SIG-M5 treated with dmso at 0.1 percent for 504 hours (cell line): ENCODE measurements around the gene ATAD3B.
"Not testable (repeated sequence)": the region's sequence is repeated elsewhere in the genome, so short reads cannot be mapped to it uniquely, and the experiment has no call there.

Experiments used
- DNase-seq: peaks from one replicate; lab custom pipeline; 2025; ENCODE audit not compliant: unreplicated experiment; lab: John Stamatoyannopoulos, UW

The ATAD3B gene

GRCh38 chr1:1529936-1530335 is 58.4 kb downstream of the ATAD3B start:
- no peak for DNase-seq

GRCh38 chr1:1531947-1532346 is 60.4 kb downstream of the ATAD3B start:
- DNase-seq: no peak

DNA sequence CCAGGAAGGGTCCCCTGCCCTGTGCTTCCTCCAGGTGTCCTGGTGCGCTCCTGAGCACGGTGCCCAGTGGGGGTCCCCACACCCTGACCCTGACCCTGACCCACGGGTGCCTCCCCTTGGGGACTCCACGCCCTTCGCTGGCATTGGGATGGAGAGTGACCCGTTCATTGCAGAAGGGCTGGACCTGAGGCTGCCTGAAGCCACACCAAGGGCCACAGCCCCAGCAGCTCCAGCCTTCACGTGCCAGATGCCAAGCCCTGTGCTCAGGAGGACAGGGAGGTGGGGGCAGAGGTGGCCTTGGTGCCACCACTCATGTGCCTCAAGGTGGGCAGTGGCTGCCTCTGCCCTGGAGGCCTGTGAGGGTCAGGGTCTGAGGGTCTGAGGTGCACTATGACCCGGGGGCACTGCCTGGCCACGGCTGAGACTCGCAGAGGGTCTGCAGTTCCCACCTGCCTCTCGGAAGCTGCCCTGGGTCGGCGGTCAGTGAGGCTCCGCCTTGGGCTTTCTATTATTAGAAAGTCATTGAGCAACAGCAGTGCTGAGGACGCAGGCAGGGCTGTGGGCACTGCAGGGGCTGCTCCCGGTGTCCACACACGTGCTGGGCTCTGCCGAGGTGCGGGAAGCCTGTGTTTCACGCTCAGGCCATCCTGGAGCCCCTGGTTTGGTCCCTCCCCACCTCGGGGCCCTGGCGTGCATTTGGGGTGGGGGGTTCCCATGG is 61.8 kb downstream of the ATAD3B start:
- DNase-seq: not testable (repeated sequence)

DNA sequence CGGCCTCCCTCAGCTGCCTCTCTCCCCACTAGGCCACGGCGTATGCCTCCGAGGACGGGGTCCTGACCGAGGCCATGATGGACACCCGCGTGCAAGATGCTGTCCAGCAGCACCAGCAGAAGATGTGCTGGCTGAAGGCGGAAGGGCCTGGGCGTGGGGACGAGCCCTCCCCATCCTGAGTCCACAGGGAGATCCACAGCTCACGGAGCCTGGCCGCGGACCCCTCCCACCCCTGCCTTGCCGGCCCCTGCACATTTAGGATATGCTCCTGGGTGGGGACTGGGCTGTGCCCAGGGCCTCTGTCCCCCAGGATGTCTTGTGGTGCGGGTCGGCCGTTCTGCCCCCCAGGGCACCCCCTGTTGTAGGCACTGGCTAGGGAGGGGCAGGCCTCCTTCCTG is 62.3 kb downstream of the ATAD3B start:
- not testable (repeated sequence) for DNase-seq

GRCh38 chr1:1534401-1535154 is 63.0 kb downstream of the ATAD3B start:
- no peak for DNase-seq

DNA sequence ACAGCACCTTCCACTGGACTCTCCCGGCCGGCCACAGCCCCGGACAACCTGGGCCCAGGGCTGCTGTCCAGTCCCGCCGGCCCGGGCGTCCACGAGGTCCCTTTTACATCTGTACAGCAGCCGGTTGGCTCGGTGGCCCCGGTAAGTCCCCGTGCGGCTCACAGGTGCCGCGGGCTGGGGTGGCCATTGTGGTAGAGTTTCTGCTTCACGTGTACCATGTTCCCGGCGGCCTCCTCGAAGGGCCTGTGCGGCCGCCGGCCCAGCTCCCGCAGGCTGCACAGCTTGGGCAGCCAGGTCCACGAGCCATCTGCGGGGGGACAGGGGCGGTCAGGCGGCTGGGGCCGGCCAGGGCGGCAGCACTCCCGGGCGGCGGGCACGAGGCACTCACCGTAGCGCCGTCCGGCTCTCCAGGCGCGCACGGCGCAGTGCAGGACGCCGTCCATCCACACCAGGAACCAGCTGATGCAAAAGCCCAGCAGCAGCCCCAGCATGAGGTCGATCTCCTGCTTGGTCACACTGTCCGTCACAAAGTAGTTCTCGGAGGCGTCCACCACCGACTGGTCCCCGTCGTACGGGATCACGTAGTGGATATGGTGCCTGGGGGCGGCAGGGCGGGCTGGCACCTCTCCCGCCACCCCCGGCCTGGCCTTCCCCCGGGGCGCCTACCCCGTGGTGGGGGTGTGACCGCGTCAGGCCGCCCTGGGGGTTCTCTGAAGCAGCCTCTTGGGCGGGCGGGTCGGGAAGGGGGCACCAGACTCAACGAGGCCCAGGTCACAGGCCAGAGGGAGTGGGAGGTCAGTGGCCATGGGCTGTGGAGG is 63.8 kb downstream of the ATAD3B start:
- DNase-seq: no peak

GRCh38 chr1:1536019-1536937 is 64.7 kb downstream of the ATAD3B start:
- no peak for DNase-seq

DNA sequence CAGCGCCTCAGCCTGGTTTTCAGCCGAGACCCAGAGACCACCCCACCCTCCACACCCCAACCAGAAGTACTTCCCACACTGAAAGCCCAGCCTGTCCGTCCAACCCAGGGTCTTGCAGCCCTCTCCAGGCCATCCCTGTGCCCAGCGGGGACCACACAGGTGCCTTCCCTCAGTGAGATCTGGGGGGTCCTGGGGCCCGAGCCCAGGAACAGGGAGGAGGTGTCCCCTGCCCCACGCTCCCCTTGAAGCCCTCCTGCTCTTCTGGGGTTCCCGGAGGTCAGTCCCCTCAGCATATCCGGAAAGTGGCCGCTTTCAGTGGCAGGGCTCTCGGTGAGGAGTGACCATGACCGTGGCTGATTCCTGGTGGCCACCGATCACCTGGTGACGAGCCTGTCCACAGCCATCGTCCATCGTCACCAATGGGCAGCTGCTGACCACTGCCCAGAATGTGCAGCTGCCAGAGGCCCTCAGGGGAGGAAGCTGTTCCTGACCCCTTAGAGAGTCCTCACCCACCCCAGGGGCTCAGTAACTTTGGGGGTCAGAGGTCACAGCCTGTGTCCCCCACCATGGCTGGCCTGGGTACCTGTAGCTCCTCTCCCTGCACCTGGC is 65.5 kb downstream of the ATAD3B start:
- DNase-seq: no peak

GRCh38 chr1:1537626-1538250 is 66.2 kb downstream of the ATAD3B start:
- DNase-seq: no peak

- no peak for DNase-seq
Measured at GRCh38 chr1:1538334-1538733, 66.8 kb downstream of the ATAD3B start.

DNA sequence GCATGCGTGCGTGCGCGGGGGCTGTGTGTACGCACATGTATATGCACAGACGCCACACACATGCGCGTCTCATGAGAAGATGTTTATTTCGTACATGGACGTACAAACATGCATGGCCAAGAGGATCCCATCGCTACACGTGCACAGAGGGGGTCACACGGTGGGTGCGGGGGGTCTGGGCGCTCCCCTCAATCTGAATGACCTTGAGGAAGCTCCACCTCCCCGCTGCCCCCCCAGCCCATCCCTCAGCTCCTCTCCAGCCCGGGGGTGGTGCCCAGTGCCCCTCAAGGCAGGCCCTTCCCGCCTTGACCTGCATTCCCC is 67.4 kb downstream of the ATAD3B start:
- DNase-seq: no peak

GRCh38 chr1:1539310-1540089 is 67.9 kb downstream of the ATAD3B start:
- DNase-seq: no peak

DNA sequence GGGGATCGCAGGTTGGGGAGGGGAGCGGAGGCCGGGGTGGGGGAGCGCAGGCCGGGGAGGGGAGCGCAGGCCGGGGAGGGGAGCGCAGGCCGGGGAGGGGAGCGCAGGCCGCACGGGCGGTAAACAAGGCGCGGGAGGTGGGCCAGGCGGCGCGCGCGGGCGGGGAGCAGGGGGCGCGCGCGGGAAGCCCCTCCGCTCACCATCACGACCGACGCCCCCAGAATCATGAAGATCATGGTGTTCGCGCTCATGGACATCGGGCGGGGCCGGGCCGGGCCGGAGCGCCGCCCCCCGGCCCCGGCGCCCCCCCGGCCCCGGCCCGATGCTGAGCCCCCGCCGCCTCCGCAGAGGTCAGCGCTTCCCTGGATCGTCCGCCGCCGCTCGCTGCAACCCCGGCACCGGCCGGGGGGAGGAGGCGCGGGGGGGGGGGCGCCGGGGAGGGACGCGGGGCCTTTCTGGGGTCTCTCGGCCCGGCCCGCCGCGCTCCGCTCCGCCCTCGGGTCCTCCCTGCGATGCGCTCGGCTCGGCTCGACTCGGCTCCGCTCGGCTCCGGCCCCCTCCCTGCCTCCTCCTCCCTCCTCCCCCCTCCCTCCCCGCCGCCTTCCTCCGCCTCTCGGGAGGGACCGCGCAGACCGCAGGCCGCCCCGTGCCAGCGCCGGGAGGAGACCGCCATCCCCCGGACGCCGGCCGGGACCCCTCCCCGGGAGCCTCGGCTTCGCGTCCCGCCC is 68.7 kb downstream of the ATAD3B start, which contains the start of gene TMEM240:
Gene TMEM240 (minus strand): TSS at position 535 of the 728 bp plus-strand sequence. CDS start 278 bp downstream, at position 257.
- DNase-seq: no peak

DNA sequence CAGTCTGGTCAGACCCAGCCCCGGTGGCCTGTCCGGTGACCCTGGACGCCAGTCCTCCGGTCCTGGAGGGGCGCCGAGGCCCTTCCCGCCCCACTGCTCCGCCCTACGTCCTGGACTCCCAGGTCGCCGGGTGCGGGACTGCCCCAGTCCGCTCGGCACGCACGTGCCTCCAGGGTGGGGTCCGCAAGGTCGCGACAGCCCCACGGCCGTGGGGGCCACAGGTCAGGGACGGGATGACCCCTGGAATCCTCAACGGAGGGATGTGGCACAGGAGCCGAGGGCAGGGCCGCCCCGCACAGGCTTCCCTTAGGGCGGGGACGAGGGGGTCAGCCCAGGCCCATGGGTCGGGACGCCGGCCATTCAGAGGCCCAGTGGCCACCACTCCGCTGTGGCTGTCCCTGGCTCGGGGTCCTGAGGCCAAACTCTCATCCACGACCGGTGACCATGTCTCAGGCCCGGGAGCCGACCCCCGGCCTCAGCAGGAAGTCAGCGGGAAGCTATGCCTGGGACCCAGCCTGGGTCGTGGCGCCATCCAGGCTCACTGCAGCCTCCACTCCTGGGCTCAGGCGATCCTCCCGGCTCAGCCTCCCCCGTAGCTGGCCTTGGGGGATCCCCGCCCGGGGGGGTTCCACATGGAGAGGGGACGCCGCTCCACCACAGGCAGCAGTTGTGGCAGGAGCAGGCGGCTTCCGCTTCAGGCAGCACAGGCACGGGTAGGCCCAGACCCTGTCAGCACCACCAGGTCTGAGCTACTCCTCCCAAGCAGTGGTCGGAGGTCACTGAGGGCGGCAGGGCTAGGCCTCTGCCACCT is 69.5 kb downstream of the ATAD3B start:
- no peak for DNase-seq

GRCh38 chr1:1541956-1542765 is 70.6 kb downstream of the ATAD3B start:
- no peak for DNase-seq

DNA sequence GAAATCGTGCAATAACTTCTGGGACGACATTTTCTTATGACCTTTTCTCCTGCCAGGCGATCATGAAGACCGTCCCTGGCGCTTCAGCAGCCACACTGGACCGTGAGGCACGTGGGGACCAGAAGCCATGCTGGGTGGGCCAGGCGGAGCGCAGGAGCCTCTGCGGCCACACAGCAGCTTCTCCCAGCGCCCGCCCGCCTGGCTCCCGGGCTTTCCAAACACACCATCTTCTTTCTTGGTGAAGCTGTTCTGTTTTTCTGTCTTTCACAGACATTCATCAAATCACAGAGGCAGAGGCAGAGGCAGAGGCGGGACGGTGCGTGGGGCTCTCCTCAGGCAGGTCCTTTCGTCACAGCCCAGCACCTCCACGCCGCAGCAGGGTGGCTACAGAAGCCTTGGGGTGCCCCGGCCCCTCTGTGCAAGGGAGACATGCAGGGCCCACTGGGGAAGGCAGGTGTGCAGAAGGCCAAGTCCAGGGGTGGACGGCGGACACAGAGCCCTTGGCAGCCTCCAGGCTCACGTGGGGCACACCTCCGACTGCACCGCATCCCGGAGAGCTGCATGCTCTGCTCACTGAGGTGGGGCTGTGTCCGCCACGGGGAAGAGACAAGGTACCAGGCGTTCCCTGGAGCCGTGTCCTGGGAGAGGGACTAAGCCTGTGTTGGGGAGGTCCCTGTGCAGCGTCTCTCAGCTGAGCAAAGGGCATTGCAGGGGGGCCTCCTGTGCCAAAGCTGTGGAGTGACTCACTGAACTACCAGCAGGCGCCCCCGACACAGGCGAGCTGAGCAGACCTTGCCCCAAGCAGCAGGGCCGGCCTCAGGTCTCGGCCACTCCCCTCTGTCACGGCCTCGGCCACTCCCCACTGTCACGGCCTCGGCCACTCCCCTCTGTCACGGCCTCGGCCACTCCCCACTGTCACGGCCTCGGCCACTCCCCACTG is 71.5 kb downstream of the ATAD3B start:
- no peak for DNase-seq
